DOHH2 (cell line): ENCODE results near the gene IFT25.

Source experiments
- CTCF ChIP-seq: fragments of 200-600 bp; sonication (generic); IDR thresholded peaks from one replicate; pipeline ENCODE4 v1.5.1; 2014; ENCODE audit warnings: antibody characterized with exemption, mild to moderate bottlenecking, low read depth, low read length; ENCODE audit not compliant: poor library complexity, severe bottlenecking
- EZH2phosphoT487 ChIP-seq: fragments of 200-600 bp; sonication (generic); IDR thresholded peaks from 2 replicates; pipeline ENCODE4 v1.6.1; 2017; ENCODE audit warnings: borderline replicate concordance, mild to moderate bottlenecking, antibody characterized with exemption, low read length, moderate library complexity, mixed read lengths

- TF ChIP-seq CTCF (no peak), EZH2phosphoT487 (no peak)
Measured at GRCh38 chr1:53927376-53927881, 18.1 kb downstream of the IFT25 start.
